GM18508 (cell line): ENCODE data around the gene DHX32.

Experiments used
- ATAC-seq: cut with Tn5 transposase; IDR thresholded peaks from one replicate; pipeline ENCODE4 v1.9.1; 2021; ENCODE audit warnings: moderate number of reproducible peaks; ENCODE audit not compliant: insufficient read depth, unreplicated experiment

The DHX32 gene

GRCh38 chr10:125816548-125816947, 64.5 kb downstream of the DHX32 start:
- no peak for ATAC-seq

- no peak for ATAC-seq
Measured at GRCh38 chr10:125815764-125816163, 65.3 kb downstream of the DHX32 start.

GRCh38 chr10:125812128-125812750, 68.9 kb downstream of the DHX32 start:
- no peak for ATAC-seq

GRCh38 chr10:125811251-125811650, 69.8 kb downstream of the DHX32 start:
- no peak for ATAC-seq

- no peak for ATAC-seq
Measured at GRCh38 chr10:125808047-125808446, 73.0 kb downstream of the DHX32 start.

- ATAC-seq: no peak
Measured at GRCh38 chr10:125802739-125803138, 78.4 kb downstream of the DHX32 start.

- ATAC-seq: no peak
Measured at GRCh38 chr10:125802131-125802530, 79.0 kb downstream of the DHX32 start.

GRCh38 chr10:125801574-125801973, 79.5 kb downstream of the DHX32 start:
- ATAC-seq: no peak

- no peak for ATAC-seq
Measured at GRCh38 chr10:125799451-125800182, 81.5 kb downstream of the DHX32 start.

GRCh38 chr10:125797994-125798662, 83.0 kb downstream of the DHX32 start:
- ATAC-seq: no peak

GRCh38 chr10:125797424-125797823, 83.7 kb downstream of the DHX32 start:
- no peak for ATAC-seq

- ATAC-seq: no peak
Measured at GRCh38 chr10:125795637-125796190, 85.4 kb downstream of the DHX32 start.

GRCh38 chr10:125795128-125795527, 86.0 kb downstream of the DHX32 start:
- ATAC-seq: no peak

GRCh38 chr10:125792342-125793300, 88.5 kb downstream of the DHX32 start:
- ATAC-seq: no peak

GRCh38 chr10:125788156-125789034, 92.7 kb downstream of the DHX32 start:
- ATAC-seq: no peak
